Cardiac septum (tissue), 1 donor: ENCODE data around the gene RIPPLY3. TPM values are rescaled to one million over a fixed set of nuclear protein-coding genes. Genes with fewer than 3 reads are reported as not detected.
"Not testable (repeated sequence)": the region's sequence is repeated elsewhere in the genome, so short reads cannot be mapped to it uniquely, and the experiment has no call there.

ENCODE experiments used
- DNase-seq: peaks from one replicate; pipeline ENCODE4 v3.0.0-alpha.2; 2020; ENCODE audit warnings: low spot score
- intact Hi-C: fragments of 100-400 bp; cut with DNase I; formaldehyde crosslinking; loops from one replicate; pipeline ENCODE4 v1.14.0; 2022
- total RNA-seq: library from RNA; stranded (reverse); fragmentation: NEBNext Ultra II Directional; extraction: Animal tissue kit (Norgen Biotek cat#: 25700); gene quantifications from one replicate; pipeline ENCODE4 v1.2.1, GENCODE V29; 2021
- donor health status: DM: no; HTN: no; CAD: no.

RIPPLY3 gene
- total RNA-seq, 1 donor from 2014 or later: not detected

- DNase-seq: no peak
- intact Hi-C loops: no loop called here
Measured at GRCh38 chr21:37045556-37045955, 39.1 kb downstream of the RIPPLY3 start.

- intact Hi-C loops: no loop called here
- DNase-seq: no peak
Measured at GRCh38 chr21:37047079-37047478, 40.6 kb downstream of the RIPPLY3 start.

- intact Hi-C loops, DNase-seq: not testable (repeated sequence)
Measured at GRCh38 chr21:37049741-37050140, 43.2 kb downstream of the RIPPLY3 start.

GRCh38 chr21:37055271-37055855 lies 48.9 kb downstream of the RIPPLY3 start:
- DNase-seq: no peak
- intact Hi-C loops: no loop called here

GRCh38 chr21:37057614-37058013 lies 51.1 kb downstream of the RIPPLY3 start:
- DNase-seq: no peak
- intact Hi-C loops: no loop called here

- no peak for DNase-seq
- intact Hi-C loops: no loop called here
Measured at GRCh38 chr21:37058261-37058660, 51.8 kb downstream of the RIPPLY3 start.

- intact Hi-C loops: no loop called here
- DNase-seq: no peak
Measured at GRCh38 chr21:37059181-37059580, 52.7 kb downstream of the RIPPLY3 start.

GRCh38 chr21:37060296-37060695 lies 53.8 kb downstream of the RIPPLY3 start:
- intact Hi-C loops: no loop called here
- DNase-seq: no peak

- intact Hi-C loops: no loop called here
- DNase-seq: no peak
Measured at GRCh38 chr21:37061926-37062592, 55.6 kb downstream of the RIPPLY3 start.

GRCh38 chr21:37062593-37062935 lies 56.1 kb downstream of the RIPPLY3 start:
- intact Hi-C loops: no loop called here
- DNase-seq: no peak

- no peak for DNase-seq
- intact Hi-C loops: no loop called here
Measured at GRCh38 chr21:37063433-37063832, 56.9 kb downstream of the RIPPLY3 start.

GRCh38 chr21:37064841-37065240 lies 58.3 kb downstream of the RIPPLY3 start:
- intact Hi-C loops: no loop called here
- no peak for DNase-seq

GRCh38 chr21:37065561-37066177 lies 59.2 kb downstream of the RIPPLY3 start:
- DNase-seq: no peak
- intact Hi-C loops: no loop called here

Other genes with a start within 250 kb of the RIPPLY3 start
- gene HLCS, start 40.0 kb upstream of the RIPPLY3 start, total RNA-seq: 6.9 TPM
- 36.3 TPM for gene PIGP, start 66.4 kb downstream of the RIPPLY3 start, total RNA-seq
- 62.1 TPM for gene TTC3, start 66.6 kb downstream of the RIPPLY3 start, total RNA-seq